B cell (primary cell): ENCODE results near the gene IRAK1. TPM values are rescaled to one million over a fixed set of nuclear protein-coding genes. Genes with fewer than 3 reads are reported as not detected.

Source experiments
- ATAC-seq: fragments of 200-7000 bp; cut with Tn5 transposase; one replicate; pipeline ENCODE4 v1.10.0; 2021; ENCODE audit warnings: low read depth, mild to moderate bottlenecking, moderate number of reproducible peaks, moderate library complexity
- CTCF ChIA-PET: fragments of 350-600 bp; sonication (Branson Sonifier 250); formaldehyde crosslinking; loops from one replicate; lab custom pipeline; 2021; ENCODE audit warnings: antibody characterized with exemption, inconsistent platforms; lab: Charles Lee
- POLR2A ChIA-PET: fragments of 350-600 bp; sonication (Branson Sonifier 250); formaldehyde crosslinking; loops from one replicate; lab custom pipeline; 2021; ENCODE audit warnings: antibody characterized with exemption; lab: Charles Lee
- DNase-seq: peaks from one replicate; pipeline ENCODE4 v3.0.0; 2013
- H2AFZ ChIP-seq: 2 replicates; pipeline ENCODE4 v1.6.1; 2012; ENCODE audit warnings: mild to moderate bottlenecking, low read depth, low read length; ENCODE audit not compliant: insufficient read depth, poor library complexity, severe bottlenecking
- H3K27ac ChIP-seq, 2 donors: 1 replicate in 1 of 2; 2 replicates in 1 of 2; pipeline ENCODE4 v1.5.1; 2012 to 2013; ENCODE audit warnings: low read length in 2 of 2, mild to moderate bottlenecking in 2 of 2, moderate library complexity in 1 of 2
- H3K27me3 ChIP-seq, 4 experiments: fragments of 200-600 bp in 1 of 4; sonication (generic) in 1 of 4; replicated peaks in 1 of 4; 1 replicate in 2 of 4; 2 replicates in 2 of 4; pipeline versions ENCODE4 v1.6.1 to v1.7.0; 2013 to 2016; ENCODE audit warnings: low read length in 3 of 4, mild to moderate bottlenecking in 2 of 4, mixed read lengths in 1 of 4, moderate library complexity in 1 of 4; ENCODE audit not compliant: insufficient read depth in 4 of 4, control insufficient read depth in 3 of 4; ENCODE audit errors: control extremely low read depth in 1 of 4
- H3K36me3 ChIP-seq, 2 experiments: replicated peaks in 1 of 2; 1 replicate in 1 of 2; 2 replicates in 1 of 2; pipeline versions ENCODE4 v1.6.1 to v1.7.1; 2013; ENCODE audit warnings: low read length in 1 of 2; ENCODE audit not compliant: insufficient read depth in 2 of 2, control insufficient read depth in 1 of 2; ENCODE audit errors: control extremely low read depth in 1 of 2, extremely low read depth in 1 of 2
- H3K4me1 ChIP-seq, 2 donors: fragments of 200-600 bp in 1 of 2; sonication (generic) in 1 of 2; 1 replicate in 1 of 2; 2 replicates in 1 of 2; pipeline versions ENCODE4 v1.5.1 to v1.6.1; 2013 to 2017; ENCODE audit warnings: low read length in 2 of 2; ENCODE audit not compliant: control insufficient read depth in 2 of 2, insufficient read depth in 2 of 2
- H3K4me2 ChIP-seq: replicated peaks from 2 replicates; pipeline ENCODE3; 2012; ENCODE audit warnings: mild to moderate bottlenecking, low read depth, low read length; ENCODE audit not compliant: poor library complexity, severe bottlenecking
- H3K4me3 ChIP-seq, 5 experiments: fragments of 200-600 bp in 1 of 5; sonication (generic) in 1 of 5; 1 replicate in 3 of 5; 2 replicates in 2 of 5; pipeline versions ENCODE4 v1.5.1 to v1.7.0; 2011 to 2016; ENCODE audit warnings: low read length in 4 of 5, mild to moderate bottlenecking in 4 of 5, low read depth in 2 of 5, control low read depth in 1 of 5, moderate library complexity in 1 of 5; ENCODE audit not compliant: insufficient read depth in 1 of 5; ENCODE audit errors: control extremely low read depth in 1 of 5, extremely low read depth in 1 of 5
- H3K79me2 ChIP-seq: fragments of 200-600 bp; sonication (generic); one replicate; pipeline ENCODE4 v1.6.0; 2016; ENCODE audit warnings: low read length; ENCODE audit not compliant: control insufficient read depth, insufficient read depth
- H3K9ac ChIP-seq: fragments of 200-600 bp; sonication (generic); 2 replicates; pipeline ENCODE4 v1.6.1; 2017; ENCODE audit warnings: mild to moderate bottlenecking, low read length, moderate library complexity
- H3K9me3 ChIP-seq, 3 donors: one replicate each; pipeline versions ENCODE4 v1.6.1 to v1.7.1; 2013; ENCODE audit warnings: low read length in 2 of 3; ENCODE audit not compliant: control insufficient read depth in 2 of 3, insufficient read depth in 1 of 3; ENCODE audit errors: control extremely low read depth in 1 of 3
- H4K20me1 ChIP-seq: 2 replicates; pipeline ENCODE4 v1.6.0; 2012; ENCODE audit warnings: mild to moderate bottlenecking, low read length; ENCODE audit not compliant: insufficient read depth, control insufficient read depth, poor library complexity, severe bottlenecking
- H3K27ac Mint-ChIP-seq: one replicate; pipeline ENCODE4 v1.8.0; 2021; ENCODE audit warnings: mixed read lengths
- H3K27me3 Mint-ChIP-seq: one replicate; pipeline ENCODE4 v1.8.0; 2021; ENCODE audit warnings: mixed read lengths
- H3K4me1 Mint-ChIP-seq: one replicate; pipeline ENCODE4 v1.8.0; 2021; ENCODE audit warnings: mixed read lengths
- H3K4me3 Mint-ChIP-seq: one replicate; pipeline ENCODE4 v1.8.0; 2021; ENCODE audit warnings: mixed read lengths
- H3K9me3 Mint-ChIP-seq: one replicate; pipeline ENCODE4 v1.8.0; 2022; ENCODE audit warnings: mixed read lengths; ENCODE audit not compliant: insufficient read depth
- CTCF ChIP-seq: fragments of 200-600 bp; IDR thresholded peaks from one replicate; pipeline ENCODE4 v1.8.0; 2022; ENCODE audit warnings: antibody characterized with exemption, mild to moderate bottlenecking
- EZH2 ChIP-seq: IDR thresholded peaks from 2 replicates; pipeline ENCODE4 v1.6.1; 2012; ENCODE audit warnings: borderline replicate concordance, low read depth, mild to moderate bottlenecking, moderate library complexity, low read length; ENCODE audit not compliant: insufficient read depth, poor library complexity, severe bottlenecking
- WGBS: methylation state at CpG from one replicate; pipeline ENCODE4 v1.1.5; 2013; ENCODE audit warnings: missing lambda C conversion rate; ENCODE audit not compliant: insufficient coverage; 5-methylcytosine and 5-hydroxymethylcytosine counted together
- intact Hi-C: fragments of 100-400 bp; cut with micrococcal nuclease; formaldehyde crosslinking; loops from one replicate; pipeline ENCODE4 v1.10.0; 2022
- polyA plus RNA-seq: library from polyadenylated mRNA; depleted of rRNA; stranded (reverse); fragments of >200 nt; gene quantifications from 2 replicates; pipeline ENCODE4 v1.2.3, GENCODE V29; 2012
- total RNA-seq, 2 donors: library from RNA; stranded (reverse); fragments of 120-200 nt in 1 of 2; gene quantifications; 1 replicate in 1 of 2; 2 replicates in 1 of 2; pipeline versions ENCODE4 v1.2.3 to v1.2.4, GENCODE V29; 2013 to 2022

The IRAK1 gene
- total and polyA plus RNA-seq, 2 donors (not counting 1 experiment from before 2014, with no cell fraction given) = 112 to 118 TPM

DNA sequence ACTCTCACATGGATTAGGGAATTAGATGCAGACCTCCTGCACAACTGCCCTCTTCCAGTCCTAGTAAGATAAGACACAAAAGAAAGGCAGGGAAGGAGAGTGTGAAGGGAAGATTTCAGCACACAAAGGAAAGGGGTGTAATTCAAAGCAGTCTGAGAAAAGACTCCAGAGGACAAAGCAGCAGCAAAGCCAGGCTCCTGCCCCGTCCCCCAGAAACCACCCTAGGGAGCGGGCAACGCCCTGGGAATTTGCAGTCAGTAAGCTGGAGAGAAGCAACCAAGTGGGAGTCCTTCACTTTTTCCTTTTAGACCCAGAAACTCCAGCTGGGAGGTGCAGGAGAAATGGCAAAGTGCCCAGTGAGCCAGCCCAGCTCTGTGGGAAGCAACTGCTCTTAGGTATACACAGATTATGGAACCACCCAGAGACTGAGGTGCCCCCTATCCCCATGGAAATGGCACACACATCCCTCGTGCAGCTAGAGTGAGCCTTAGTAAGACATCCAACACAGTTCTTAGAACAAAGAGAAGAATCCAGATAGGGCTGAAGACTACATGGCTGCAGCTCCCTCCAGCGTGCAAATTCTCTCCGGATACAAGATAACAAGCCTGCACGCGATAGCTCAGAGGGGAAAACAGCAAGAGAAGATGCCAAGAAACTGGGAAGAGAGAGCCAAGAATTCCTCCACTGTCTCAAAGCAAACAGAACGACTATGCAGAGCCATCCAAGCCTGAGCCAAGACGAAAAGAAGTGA lies 26.5 kb upstream of the IRAK1 start:
- ChIA-PET CTCF (no interaction called here), POLR2A (interaction anchor here (0.6 kb wide), 1 partner anchor 378 kb away, joined by 6 read pairs; no protein-coding TSS in a partner anchor)
- TF ChIP-seq CTCF (no peak), EZH2 (no peak)
- peaks cover 93% of the 10 kb centered on the region for H3K79me2 ChIP-seq
- Mint-ChIP-seq H3K27ac (peak overlapping the region; percentile 32), H3K27me3 (no peaks in the 10 kb centered on the region), H3K4me1 (peaks cover 24% of the 10 kb centered on the region), H3K4me3 (no peak overlapping the region), H3K9me3 (no peaks in the 10 kb centered on the region)
- 97% methylated on average over 5 of the region's 10 CpGs for WGBS
- H4K20me1 ChIP-seq = peaks cover 47% of the 10 kb centered on the region
- ATAC-seq (no peak), DNase-seq (no peak)
- no peaks in the 10 kb centered on the region for H3K9me3 ChIP-seq
- H3K4me3 ChIP-seq = no peak overlapping the region
- H3K4me2 ChIP-seq = no peak overlapping the region
- peaks cover 8 to 12% of the 10 kb centered on the region in 2 donors for H3K4me1 ChIP-seq
- peaks cover 0 to 30% of the 10 kb centered on the region in 2 experiments for H3K36me3 ChIP-seq
- intact Hi-C loops = no loop called here
- H2AFZ ChIP-seq = no peak overlapping the region
- H3K27ac ChIP-seq = no peak overlapping the region
- no peaks in the 10 kb centered on the region for H3K27me3 ChIP-seq
- no peak overlapping the region for H3K9ac ChIP-seq

- ChIA-PET CTCF (interaction anchor here (0.6 kb wide), 1 partner anchor 80 kb away, joined by 3 read pairs; no protein-coding TSS in a partner anchor), POLR2A (no interaction called here)
- H3K27ac Mint-ChIP-seq = no peak overlapping the region
- H3K27me3 Mint-ChIP-seq = no peaks in the 10 kb centered on the region
- no peak overlapping the region for H3K27ac ChIP-seq
- H3K79me2 ChIP-seq = peaks cover 85% of the 10 kb centered on the region
- peaks cover 0 to 27% of the 10 kb centered on the region in 2 experiments for H3K36me3 ChIP-seq
- H3K4me2 ChIP-seq = no peak overlapping the region
- ATAC-seq (no peak), DNase-seq (no peak)
- H3K9me3 Mint-ChIP-seq = no peaks in the 10 kb centered on the region
- no peak overlapping the region for H2AFZ ChIP-seq
- H3K9me3 ChIP-seq = no peaks in the 10 kb centered on the region
- H3K4me1 ChIP-seq = peaks cover 4 to 5% of the 10 kb centered on the region in 2 donors
- no peaks in the 10 kb centered on the region for H3K27me3 ChIP-seq
- no peak overlapping the region for H3K9ac ChIP-seq
- intact Hi-C loops = no loop called here
- H3K4me1 Mint-ChIP-seq = peaks cover 24% of the 10 kb centered on the region
- no peak overlapping the region for H3K4me3 ChIP-seq
- WGBS = 100% methylated on average over 3 of the region's 6 CpGs
- TF ChIP-seq CTCF (no peak), EZH2 (no peak)
- no peak overlapping the region for H3K4me3 Mint-ChIP-seq
- peaks cover 41% of the 10 kb centered on the region for H4K20me1 ChIP-seq
Observed at GRCh38 chrX:154044091-154044490, 24.4 kb upstream of the IRAK1 start.
